Neural progenitor cell (in vitro differentiated cells): Measurements from ENCODE around the gene CCDC180. TPM values are rescaled to one million over a fixed set of nuclear protein-coding genes. Genes with fewer than 3 reads are reported as not detected.
"Not testable (repeated sequence)": the region's sequence is repeated elsewhere in the genome, so short reads cannot be mapped to it uniquely, and the experiment has no call there.

ENCODE experiments used
- DNase-seq: peaks from one replicate; pipeline ENCODE4 v3.0.0-alpha.2; 2016; ENCODE audit warnings: low spot score
- H2AFZ ChIP-seq: fragments of 200-600 bp; sonication (generic); replicated peaks from 2 replicates; pipeline ENCODE4 v1.6.1; 2016; ENCODE audit warnings: antibody characterized with exemption
- H3F3A ChIP-seq: fragments of 200-600 bp; sonication (generic); 2 replicates; pipeline ENCODE4 v1.6.1; 2016; ENCODE audit warnings: antibody characterized with exemption, low read depth
- H3K27ac ChIP-seq: fragments of 200-600 bp; sonication (generic); 2 replicates; pipeline ENCODE4 v1.5.1; 2016; ENCODE audit warnings: mild to moderate bottlenecking
- H3K27me3 ChIP-seq: fragments of 200-600 bp; sonication (generic); 2 replicates; pipeline ENCODE4 v1.6.1; 2016; ENCODE audit warnings: mild to moderate bottlenecking, moderate library complexity
- H3K36me3 ChIP-seq: fragments of 200-600 bp; sonication (generic); 2 replicates; pipeline ENCODE4 v1.5.1; 2016
- H3K4me1 ChIP-seq: fragments of 200-600 bp; sonication (generic); 2 replicates; pipeline ENCODE4 v1.6.1; 2016; ENCODE audit warnings: mixed run types
- H3K4me2 ChIP-seq: fragments of 200-600 bp; sonication (generic); 2 replicates; pipeline ENCODE4 v1.6.1; 2016
- H3K4me3 ChIP-seq: fragments of 200-600 bp; sonication (generic); 2 replicates; pipeline ENCODE4 v1.5.1; 2016
- H3K79me2 ChIP-seq: fragments of 200-600 bp; sonication (generic); 2 replicates; pipeline ENCODE4 v1.6.1; 2016; ENCODE audit warnings: low read depth
- H3K9ac ChIP-seq: fragments of 200-600 bp; sonication (generic); 2 replicates; pipeline ENCODE4 v1.6.1; 2016
- H3K9me3 ChIP-seq: fragments of 200-600 bp; sonication (generic); 2 replicates; pipeline ENCODE4 v1.5.1; 2016; ENCODE audit warnings: low read depth
- H4K20me1 ChIP-seq: fragments of 200-600 bp; sonication (generic); 2 replicates; pipeline ENCODE4 v1.6.1; 2016; ENCODE audit warnings: low read depth
- H3K27ac Mint-ChIP-seq: 3 replicates; pipeline ENCODE4 v1.8.0; 2021; ENCODE audit warnings: mixed read lengths
- H3K27me3 Mint-ChIP-seq: 2 replicates; pipeline ENCODE4 v1.8.0; 2022; ENCODE audit warnings: low read depth, mild to moderate bottlenecking, inconsistent platforms, moderate library complexity, mixed read lengths; ENCODE audit not compliant: insufficient read depth
- H3K36me3 Mint-ChIP-seq: 3 replicates; pipeline ENCODE4 v1.8.0; 2021; ENCODE audit warnings: mixed read lengths
- H3K4me1 Mint-ChIP-seq: 3 replicates; pipeline ENCODE4 v1.8.0; 2021; ENCODE audit warnings: mixed read lengths
- H3K4me3 Mint-ChIP-seq: 3 replicates; pipeline ENCODE4 v1.8.0; 2021; ENCODE audit warnings: mild to moderate bottlenecking, moderate library complexity, mixed read lengths
- H3K9me3 Mint-ChIP-seq: 3 replicates; pipeline ENCODE4 v1.8.0; 2020; ENCODE audit warnings: mixed read lengths
- CTCF ChIP-seq: fragments of 200-600 bp; sonication (generic); IDR thresholded peaks from 2 replicates; pipeline ENCODE4 v1.5.1; 2017; ENCODE audit warnings: antibody characterized with exemption, mild to moderate bottlenecking
- EZH2 ChIP-seq: fragments of 200-600 bp; sonication (generic); IDR thresholded peaks from 2 replicates; pipeline ENCODE4 v1.6.1; 2017; ENCODE audit warnings: antibody characterized with exemption, mild to moderate bottlenecking, moderate library complexity
- EZH2phosphoT487 ChIP-seq: fragments of 200-600 bp; sonication (generic); IDR thresholded peaks from 2 replicates; pipeline ENCODE4 v1.6.1; 2017; ENCODE audit warnings: antibody characterized with exemption
- total RNA-seq: library from RNA; depleted of rRNA; stranded (reverse); fragments of >200 nt; gene quantifications from 2 replicates; pipeline ENCODE4 v1.2.3, GENCODE V29; 2015; ENCODE audit warnings: low replicate concordance

Gene CCDC180
- total RNA-seq, 1 donor from 2014 or later = 2.9 TPM

GRCh38 chr9:97327562-97327961 is 20.1 kb downstream of the CCDC180 start:
- Histone ChIP-seq H4K20me1 (no peaks in the 10 kb centered on the region), H3K9ac (no peak overlapping the region), H3K9me3 (no peaks in the 10 kb centered on the region), H3K27ac (no peak overlapping the region), H3K27me3 (no peaks in the 10 kb centered on the region), H3K36me3 (no peaks in the 10 kb centered on the region), H3F3A (no peaks in the 10 kb centered on the region), H3K4me3 (no peak overlapping the region), H3K79me2 (no peaks in the 10 kb centered on the region), H2AFZ (no peak overlapping the region), H3K4me2 (no peak overlapping the region), H3K4me1 (no peaks in the 10 kb centered on the region)
- Mint-ChIP-seq H3K9me3 (peaks cover 3% of the 10 kb centered on the region), H3K27ac (no peak overlapping the region), H3K36me3 (peaks cover 18% of the 10 kb centered on the region), H3K4me3 (no peak overlapping the region), H3K4me1 (no peaks in the 10 kb centered on the region), H3K27me3 (peaks cover 5% of the 10 kb centered on the region)
- TF ChIP-seq CTCF = no peak
- no peak for TF ChIP-seq EZH2phosphoT487
- no peak for TF ChIP-seq EZH2
- no peak for DNase-seq

- Histone ChIP-seq H3K79me2 (no peaks in the 10 kb centered on the region), H3K4me3 (no peak overlapping the region), H4K20me1 (no peaks in the 10 kb centered on the region), H2AFZ (no peak overlapping the region), H3K9ac (no peak overlapping the region), H3F3A (no peaks in the 10 kb centered on the region), H3K27me3 (no peaks in the 10 kb centered on the region), H3K36me3 (no peaks in the 10 kb centered on the region), H3K4me1 (no peaks in the 10 kb centered on the region), H3K4me2 (no peak overlapping the region), H3K9me3 (no peaks in the 10 kb centered on the region), H3K27ac (no peak overlapping the region)
- Mint-ChIP-seq H3K36me3 (peaks cover 22% of the 10 kb centered on the region), H3K4me1 (no peaks in the 10 kb centered on the region), H3K27me3 (peaks cover 3% of the 10 kb centered on the region), H3K9me3 (peaks cover 16% of the 10 kb centered on the region), H3K4me3 (no peak overlapping the region), H3K27ac (no peak overlapping the region)
- no peak for TF ChIP-seq EZH2
- TF ChIP-seq EZH2phosphoT487 = no peak
- no peak for TF ChIP-seq CTCF
- DNase-seq = no peak
These were observed 25.5 kb downstream of the CCDC180 start for GRCh38 chr9:97332993-97333392.

GRCh38 chr9:97335622-97336021 is 28.2 kb downstream of the CCDC180 start:
- not testable (repeated sequence) for H3K4me1 ChIP-seq

GRCh38 chr9:97348871-97349270 is 41.4 kb downstream of the CCDC180 start:
- H3F3A ChIP-seq = no peaks in the 10 kb centered on the region
- no peak overlapping the region for H3K9ac ChIP-seq
- Mint-ChIP-seq H3K27me3 (no peaks in the 10 kb centered on the region), H3K27ac (no peak overlapping the region), H3K36me3 (peaks cover 8% of the 10 kb centered on the region), H3K4me3 (no peak overlapping the region), H3K9me3 (no peaks in the 10 kb centered on the region), H3K4me1 (no peaks in the 10 kb centered on the region)
- H3K27ac ChIP-seq = no peak overlapping the region
- H3K4me2 ChIP-seq = no peak overlapping the region
- no peak overlapping the region for H3K4me3 ChIP-seq
- DNase-seq = no peak
- no peaks in the 10 kb centered on the region for H3K9me3 ChIP-seq
- no peaks in the 10 kb centered on the region for H3K36me3 ChIP-seq
- no peaks in the 10 kb centered on the region for H3K4me1 ChIP-seq
- no peak overlapping the region for H2AFZ ChIP-seq
- no peaks in the 10 kb centered on the region for H4K20me1 ChIP-seq
- TF ChIP-seq EZH2 (no peak), CTCF (no peak), EZH2phosphoT487 (no peak)
- H3K79me2 ChIP-seq = no peaks in the 10 kb centered on the region
- H3K27me3 ChIP-seq = no peaks in the 10 kb centered on the region

More at GRCh38 chr9:97335622-97336021, 28.2 kb downstream of the CCDC180 start:
- Mint-ChIP-seq H3K36me3 (peaks cover 20% of the 10 kb centered on the region), H3K9me3 (peaks cover 23% of the 10 kb centered on the region)
- H3K9me3 ChIP-seq, H3K79me2 ChIP-seq, H3K4me2 ChIP-seq, H3F3A ChIP-seq, H3K36me3 ChIP-seq, H3K4me3 Mint-ChIP-seq, H3K27me3 ChIP-seq, H3K27me3 Mint-ChIP-seq, H3K9ac ChIP-seq, H3K4me3 ChIP-seq, DNase-seq, H3K27ac Mint-ChIP-seq, H4K20me1 ChIP-seq, H3K27ac ChIP-seq, H2AFZ ChIP-seq, H3K4me1 Mint-ChIP-seq: not testable (repeated sequence)
